ENCODE results near the gene METRNL.

Gene METRNL

GRCh38 chr17:83143817-83144231 lies 64.4 kb downstream of the METRNL start:
- Histone ChIP-seq H3K4me2 (ENCODE audit: low read length) (no peak overlapping the region), H3K9me3 (ENCODE audit: control insufficient read depth, insufficient read depth, low read length) (0 out of 2 replicates have a peak, but pooled peaks cover 5% of the 10 kb centered on the region), H3K79me2 (ENCODE audit: control insufficient read depth, low read length) (no peaks in the 10 kb centered on the region), H3F3A (ENCODE audit: control insufficient read depth, insufficient read depth) (no peaks in the 10 kb centered on the region), H4K20me1 (ENCODE audit: control insufficient read depth, insufficient read depth, low read depth, low read length) (no peaks in the 10 kb centered on the region), H3K27me3 (ENCODE audit: control insufficient read depth, low read length) (peaks cover 21% of the 10 kb centered on the region), H3K4me3 (ENCODE audit: low read length) (no peak overlapping the region), H3K27ac (ENCODE audit: low read depth, low read length) (no peak overlapping the region), H3K4me1 (ENCODE audit: control insufficient read depth, low read length) (no peaks in the 10 kb centered on the region), H3K9me2 (replicated peaks; ENCODE audit: control insufficient read depth, low read length) (no peaks in the 10 kb centered on the region), H3K36me3 (ENCODE audit: control insufficient read depth, low read length) (no peaks in the 10 kb centered on the region)
- TF ChIP-seq CTCF (IDR thresholded peaks at IDR 0.05; ENCODE audit: low read depth, low read length, poor library complexity, severe bottlenecking), result no peak
- no peak for TF ChIP-seq EZH2phosphoT487 (IDR thresholded peaks at IDR 0.05; ENCODE audit: borderline replicate concordance, low read length)
